Measurements from ENCODE around the gene SNED1.
"Not testable (repeated sequence)": the region's sequence is repeated elsewhere in the genome, so short reads cannot be mapped to it uniquely, and the experiment has no call there.

DNA sequence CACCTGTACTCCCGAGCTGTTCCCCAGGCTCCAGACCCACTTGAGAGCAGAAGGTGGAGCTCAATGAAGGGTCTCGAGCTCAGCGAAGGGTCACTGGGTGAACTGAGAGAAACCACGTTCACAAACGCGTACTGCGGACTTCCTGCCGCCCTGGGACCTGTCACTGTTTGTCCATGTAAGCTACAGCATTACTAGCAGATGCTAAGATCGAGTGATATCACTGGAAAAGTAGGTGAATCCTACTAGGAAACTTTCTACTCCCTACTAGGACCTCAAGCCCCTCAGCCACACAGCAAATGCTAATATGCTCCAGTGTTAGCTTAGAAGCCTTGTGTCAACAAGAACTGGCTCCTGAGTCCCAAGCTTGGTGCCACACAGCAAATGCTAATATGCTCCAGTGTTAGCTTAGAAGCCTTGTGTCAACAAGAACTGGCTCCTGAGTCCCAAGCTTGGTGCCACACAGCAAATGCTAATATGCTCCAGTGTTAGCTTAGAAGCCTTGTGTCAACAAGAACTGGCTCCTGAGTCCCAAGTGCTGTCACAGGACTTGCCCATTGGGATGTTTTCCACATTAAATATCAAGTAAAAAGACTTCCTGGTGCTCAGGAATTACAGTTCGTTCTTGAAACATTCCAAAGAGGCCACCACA, 94.8 kb downstream of the SNED1 start:
- TF ChIP-seq CTCF (conservative IDR thresholded peaks at IDR 0.05 in 1 of 2, IDR thresholded peaks at IDR 0.05 in 1 of 2; ENCODE audit: low read depth in 1 of 2, low read length in 2 of 2); EZH2 (IDR thresholded peaks at IDR 0.05; ENCODE audit: low read length, missing control alignments): not testable (repeated sequence)
